PC-3 (cell line): ENCODE results near the gene SPAM1.

Experiments
- CTCF ChIP-seq: fragments of 300-600 bp; sonication (generic); conservative IDR thresholded peaks from 2 replicates; pipeline ENCODE4 v1.5.1; 2017; ENCODE audit warnings: antibody characterized with exemption, low read depth, mild to moderate bottlenecking, low read length
- EZH2phosphoT487 ChIP-seq: fragments of 300-600 bp; sonication (generic); IDR thresholded peaks from 2 replicates; pipeline ENCODE4 v1.6.1; 2018; ENCODE audit warnings: mild to moderate bottlenecking, antibody characterized with exemption, low read length, borderline replicate concordance

GRCh38 chr7:123901101-123901500, 23.9 kb upstream of the SPAM1 start:
- no peak for TF ChIP-seq CTCF
- no peak for TF ChIP-seq EZH2phosphoT487
